GM12873 (cell line): Measurements from ENCODE around the gene KRT6C.

Experiments used
- CTCF ChIP-seq: IDR thresholded peaks from 2 replicates; pipeline ENCODE4 v1.5.1; 2012; ENCODE audit warnings: low read depth, mild to moderate bottlenecking, moderate library complexity, low read length, control low read depth; ENCODE audit not compliant: insufficient read depth; ENCODE audit errors: missing control alignments

KRT6C gene

GRCh38 chr12:52434081-52434733 lies 39.4 kb downstream of the KRT6C start, which contains the start of gene KRT75:
Gene KRT75, minus strand, starts transcription at chr12:52434371. Its CDS starts 67 bp downstream, at chr12:52434304.
- no peak for TF ChIP-seq CTCF

- no peak for TF ChIP-seq CTCF
Measured at GRCh38 chr12:52433501-52434080, 40.0 kb downstream of the KRT6C start.

GRCh38 chr12:52432559-52433207 lies 40.9 kb downstream of the KRT6C start:
- TF ChIP-seq CTCF: no peak

GRCh38 chr12:52428121-52428520 lies 45.5 kb downstream of the KRT6C start:
- TF ChIP-seq CTCF: no peak

- TF ChIP-seq CTCF: no peak
Measured at GRCh38 chr12:52427083-52427482, 46.5 kb downstream of the KRT6C start.

- no peak for TF ChIP-seq CTCF
Measured at GRCh38 chr12:52426034-52426433, 47.6 kb downstream of the KRT6C start.

GRCh38 chr12:52425466-52425865 lies 48.1 kb downstream of the KRT6C start:
- no peak for TF ChIP-seq CTCF
